GM15510 (cell line): ENCODE results near the gene DUSP9.

Experiments used
- POLR2A ChIP-seq: IDR thresholded peaks from 3 replicates; pipeline ENCODE4 v1.6.1; 2011; ENCODE audit warnings: borderline replicate concordance; ENCODE audit not compliant: insufficient read length; ENCODE audit errors: extremely low read depth

The DUSP9 gene

DNA sequence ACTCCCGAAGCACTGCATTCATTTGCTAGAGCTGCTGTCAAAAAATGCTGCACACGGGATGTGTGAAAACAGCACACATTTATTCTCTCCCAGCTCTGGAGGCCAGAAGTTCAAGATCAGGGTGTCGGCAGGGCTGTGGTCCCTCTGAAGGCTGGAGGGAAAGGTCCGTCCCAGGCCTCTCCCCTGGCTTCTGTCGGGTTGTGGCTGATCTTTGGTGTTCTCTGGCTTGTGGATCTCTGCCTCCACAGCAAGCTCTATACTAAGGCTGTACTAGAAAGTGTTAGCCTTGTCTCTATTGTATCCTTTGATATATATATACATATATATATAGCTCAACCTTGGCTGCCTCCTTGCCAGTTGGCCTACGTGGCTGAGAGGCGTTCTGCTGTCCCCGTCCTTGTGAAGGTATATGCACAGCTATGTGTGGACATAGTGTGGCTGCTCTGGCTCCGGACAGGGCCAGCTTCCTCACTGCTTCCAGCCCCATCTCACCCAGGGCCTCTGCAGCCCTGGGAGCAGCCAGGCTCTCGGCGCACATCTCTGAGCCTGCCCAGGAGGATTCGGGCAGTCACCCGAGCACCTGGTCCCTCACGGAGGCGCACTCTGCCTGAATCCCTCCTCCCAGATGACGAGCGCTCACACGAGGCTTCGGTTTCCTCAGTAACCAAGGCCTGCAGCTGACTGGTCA is 15.0 kb upstream of the DUSP9 start:
- no peak for TF ChIP-seq POLR2A

DNA sequence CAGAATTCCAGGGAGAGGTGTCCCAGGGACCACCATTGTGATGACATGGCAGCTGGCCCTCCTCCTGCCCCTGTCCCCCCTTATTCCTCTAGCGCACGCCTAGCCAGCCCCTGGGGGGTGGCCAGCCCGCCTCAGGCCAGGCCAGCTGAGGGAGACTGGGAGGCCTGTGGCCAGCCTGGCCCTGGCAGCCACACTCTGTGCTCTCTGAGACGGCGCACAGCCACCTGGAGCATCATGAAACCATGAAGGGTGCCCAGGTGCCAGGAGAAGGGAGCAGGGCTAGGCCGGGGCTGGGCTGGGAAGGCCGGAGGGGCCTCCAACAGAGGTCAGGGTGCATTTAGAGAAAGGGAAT is 14.4 kb upstream of the DUSP9 start:
- no peak for TF ChIP-seq POLR2A

DNA sequence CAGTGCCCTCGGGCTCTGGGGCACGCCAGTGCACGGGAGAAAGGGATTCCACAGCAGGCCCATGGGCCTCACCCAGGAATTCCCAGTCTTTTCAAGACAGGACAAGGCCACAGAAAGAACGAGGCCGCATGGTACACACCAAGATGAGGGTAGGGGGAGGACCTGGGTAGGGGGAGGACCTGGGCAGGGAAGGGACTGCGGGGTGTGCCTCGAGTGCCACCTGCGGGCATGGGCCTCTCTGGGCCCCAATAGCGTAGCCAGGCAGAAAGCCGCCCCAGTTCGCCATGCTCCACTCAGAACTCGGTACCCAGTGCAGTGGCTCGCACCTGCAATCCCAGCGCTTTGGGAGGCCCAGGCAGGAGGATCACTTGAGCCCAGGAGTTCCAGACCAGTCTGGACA is 14.0 kb upstream of the DUSP9 start:
- no peak for TF ChIP-seq POLR2A

- TF ChIP-seq POLR2A = no peak
Observed at GRCh38 chrX:153633607-153634180, 13.3 kb upstream of the DUSP9 start.

GRCh38 chrX:153634236-153634635 is 12.8 kb upstream of the DUSP9 start:
- no peak for TF ChIP-seq POLR2A

DNA sequence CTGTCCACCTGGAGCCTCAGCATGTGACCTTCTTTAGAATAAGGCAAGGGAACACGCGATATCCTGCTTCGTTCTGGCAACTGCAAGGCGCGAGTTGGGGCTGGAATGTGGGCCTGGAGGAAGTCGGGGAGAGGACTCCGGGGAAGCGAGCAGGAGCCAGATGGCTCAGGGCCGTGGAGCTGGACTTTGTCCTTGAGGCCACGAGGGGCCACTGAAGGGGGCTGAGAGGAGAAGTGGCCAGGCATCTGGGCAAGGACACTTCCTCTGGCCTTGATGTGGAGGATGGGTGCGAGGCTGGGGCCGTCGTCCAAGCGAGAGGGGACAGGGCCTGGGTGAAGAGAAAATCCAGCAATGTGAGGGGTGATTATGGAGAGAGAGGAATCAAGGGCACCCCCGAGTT is 12.2 kb upstream of the DUSP9 start:
- TF ChIP-seq POLR2A = no peak

DNA sequence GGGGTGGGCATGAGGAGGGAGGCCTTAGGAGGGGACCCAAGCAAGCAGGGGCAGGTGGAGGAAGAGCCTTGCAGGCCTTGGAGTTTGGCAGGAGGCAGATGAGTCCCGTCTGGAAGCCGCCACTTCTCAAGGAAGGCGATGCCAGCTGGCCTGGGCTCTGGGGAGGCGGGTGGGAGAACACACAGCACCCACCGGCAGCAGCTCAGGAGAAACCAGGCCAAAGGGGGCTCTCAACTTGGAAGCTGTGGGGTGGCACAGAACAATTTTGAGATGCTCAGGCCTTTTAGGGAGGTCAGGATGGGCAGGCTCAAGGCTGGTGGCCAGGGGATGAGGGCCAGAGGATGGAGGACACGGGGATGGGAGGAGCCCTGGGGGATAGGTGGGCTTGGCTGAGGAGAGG is 11.6 kb upstream of the DUSP9 start:
- no peak for TF ChIP-seq POLR2A

DNA sequence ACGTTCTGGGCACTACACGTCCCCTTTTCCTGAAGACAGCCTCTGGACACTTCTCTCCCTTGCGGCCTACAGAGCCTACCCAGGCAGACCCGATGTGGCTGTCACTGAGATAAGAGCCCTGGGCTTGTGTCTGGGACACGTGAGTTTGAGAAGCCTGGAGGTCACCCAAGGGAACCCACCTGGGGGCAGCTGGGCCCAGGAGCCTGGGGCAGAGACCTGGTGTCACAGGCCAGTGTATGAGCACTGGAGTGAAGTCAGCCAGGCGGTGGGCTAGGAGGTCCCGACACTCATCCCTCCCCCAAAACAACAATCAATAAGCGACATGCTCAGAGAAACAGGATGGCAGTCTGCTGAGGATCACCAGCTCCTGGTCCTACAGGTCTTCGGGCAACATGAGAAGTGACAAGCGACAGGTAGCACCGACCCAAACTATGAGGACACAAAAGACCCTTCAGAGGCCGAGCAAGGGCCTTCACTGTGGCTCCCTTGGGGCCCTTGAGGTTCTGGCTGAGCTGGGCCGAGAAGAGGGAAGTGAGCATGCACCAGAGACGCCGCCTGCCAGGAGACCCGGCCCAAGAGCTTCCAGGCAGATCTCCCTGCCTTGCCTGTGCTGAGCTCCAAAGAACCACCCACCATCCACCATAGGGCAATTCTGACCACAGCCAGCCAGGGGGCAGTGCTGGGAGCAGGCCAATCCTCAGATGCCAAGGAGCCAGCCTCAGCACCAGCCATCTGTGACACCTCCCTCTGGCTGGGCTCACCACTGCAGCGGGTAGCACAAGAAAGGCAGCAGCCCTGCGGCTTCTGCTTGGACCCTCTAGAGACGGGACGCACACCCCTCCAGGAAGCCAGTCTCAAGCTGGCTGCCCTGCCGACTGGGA is 11.0 kb upstream of the DUSP9 start:
- no peak for TF ChIP-seq POLR2A

DNA sequence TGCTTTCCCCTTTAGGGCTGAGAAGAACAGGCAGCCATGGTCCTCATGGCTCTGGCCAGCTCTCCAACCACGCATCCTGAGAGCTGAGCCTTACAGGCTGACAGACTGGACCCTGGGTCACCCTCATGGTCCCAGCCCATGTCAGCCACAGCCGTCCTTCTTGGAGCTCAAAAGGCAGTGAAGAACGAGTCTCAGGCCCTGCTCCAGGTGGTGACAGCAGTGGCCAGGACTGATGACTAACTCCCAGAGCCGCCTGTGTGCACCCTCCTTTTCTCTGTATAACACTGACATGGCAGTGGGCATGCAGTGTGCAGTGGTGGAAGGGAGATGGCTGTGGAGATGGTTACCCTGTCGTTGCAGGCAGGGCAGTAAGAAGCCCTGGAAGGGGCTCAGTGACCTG is 10.3 kb upstream of the DUSP9 start:
- TF ChIP-seq POLR2A = no peak

DNA sequence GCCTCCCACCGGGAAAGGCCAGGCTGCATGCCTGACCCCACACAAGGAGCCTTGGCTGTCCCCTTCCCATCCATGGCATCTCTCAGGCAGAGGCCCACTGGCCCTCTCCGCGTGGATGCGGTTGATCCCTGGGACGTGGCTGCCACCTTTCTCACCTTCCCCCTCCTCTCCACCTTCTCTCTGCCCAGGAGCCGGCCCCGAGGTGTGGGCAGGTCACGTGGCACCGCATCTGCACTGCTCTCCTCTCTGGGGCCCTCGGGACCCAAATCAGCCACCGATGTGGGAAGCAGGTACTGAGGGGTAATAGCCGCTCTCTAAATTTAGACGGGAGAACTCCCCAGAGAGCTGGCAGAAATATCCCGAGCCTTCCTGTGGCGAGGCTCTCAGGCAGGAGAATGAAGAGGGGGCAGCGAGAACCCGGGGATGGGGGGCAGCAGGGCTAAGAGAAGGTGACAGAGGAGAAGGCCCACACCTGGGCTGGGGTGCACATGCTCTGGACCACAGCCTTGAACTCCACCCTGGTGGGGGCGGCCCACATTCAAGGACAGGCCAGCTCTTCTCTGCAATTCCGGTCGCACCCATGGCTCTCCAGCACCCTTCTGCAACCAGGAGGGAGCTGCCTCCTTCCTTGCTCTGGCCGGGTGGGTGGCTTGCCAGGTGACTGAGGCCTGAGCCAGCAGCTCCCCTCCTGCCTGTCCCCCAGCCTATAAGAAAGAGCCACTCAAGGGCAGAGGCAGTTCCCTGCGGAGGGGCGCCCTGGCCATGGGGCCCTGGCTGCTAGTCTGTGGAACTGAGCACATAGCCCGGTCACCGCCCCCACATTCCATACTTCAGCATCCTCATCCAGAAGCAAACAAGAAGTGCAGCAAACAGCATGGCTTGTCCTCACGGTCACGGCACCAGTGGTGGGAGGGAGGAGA is 9.6 kb upstream of the DUSP9 start:
- no peak for TF ChIP-seq POLR2A

- TF ChIP-seq POLR2A = no peak
Observed at GRCh38 chrX:153638041-153638371, 9.0 kb upstream of the DUSP9 start.

- TF ChIP-seq POLR2A = no peak
Observed at GRCh38 chrX:153638436-153639176, 8.4 kb upstream of the DUSP9 start.

DNA sequence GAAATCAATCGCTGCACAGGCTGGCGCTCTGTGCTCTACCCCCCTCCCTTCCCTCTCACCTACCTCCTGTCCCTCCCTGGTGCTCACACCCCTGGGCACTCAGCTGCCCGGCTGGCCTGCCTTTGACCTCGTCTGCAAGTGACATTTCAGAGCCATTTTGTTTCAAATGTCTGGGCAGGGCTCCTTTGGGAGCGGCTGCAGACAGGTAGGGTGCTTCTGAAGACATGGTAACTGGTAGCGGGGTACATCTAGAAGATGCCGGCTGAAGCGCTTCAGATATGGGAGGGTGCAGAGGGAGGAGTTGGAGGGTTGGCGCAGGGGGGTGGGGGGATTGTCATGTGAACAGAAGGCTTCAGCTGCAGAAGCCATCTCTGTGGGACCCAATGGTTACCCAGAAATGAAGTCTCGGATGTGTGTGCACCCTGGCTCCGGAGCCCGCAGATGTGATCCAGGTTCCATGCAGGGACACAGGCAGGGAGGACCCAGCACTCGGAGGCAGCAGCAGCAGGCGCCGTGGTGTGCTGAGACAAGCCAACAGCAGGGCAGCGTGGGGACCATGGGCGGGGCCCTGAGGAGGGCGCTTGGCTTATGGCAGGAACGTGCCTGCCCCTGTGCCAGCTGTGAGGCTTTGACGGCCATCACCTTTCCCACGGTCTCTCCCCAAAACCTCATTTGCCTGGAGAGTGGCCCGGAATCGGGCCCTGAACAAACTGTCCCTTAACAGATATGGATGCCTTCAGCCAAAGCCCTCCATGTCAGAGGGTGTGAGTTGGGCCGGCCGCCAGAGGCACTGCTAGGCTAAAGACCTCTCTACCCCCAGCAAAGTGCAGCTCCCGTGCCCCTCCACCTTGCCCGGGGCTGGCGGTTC is 7.6 kb upstream of the DUSP9 start:
- no peak for TF ChIP-seq POLR2A
